Inferior parietal cortex (tissue), 1 donor: Measurements from ENCODE around the gene NAA11.
"Not testable (repeated sequence)": the region's sequence is repeated elsewhere in the genome, so short reads cannot be mapped to it uniquely, and the experiment has no call there.

ENCODE experiments used
- DNase-seq: peaks from one replicate; pipeline ENCODE4 v3.0.0-alpha.2; 2016; ENCODE audit errors: extremely low spot score

Gene NAA11

GRCh38 chr4:79308971-79309370 is 16.9 kb downstream of the NAA11 start:
- no peak for DNase-seq

- DNase-seq = no peak
Observed at GRCh38 chr4:79308137-79308536, 17.7 kb downstream of the NAA11 start.

GRCh38 chr4:79306795-79307194 is 19.1 kb downstream of the NAA11 start:
- no peak for DNase-seq

- no peak for DNase-seq
Observed at GRCh38 chr4:79300280-79300679, 25.6 kb downstream of the NAA11 start.

GRCh38 chr4:79298484-79298883 is 27.4 kb downstream of the NAA11 start:
- no peak for DNase-seq

- no peak for DNase-seq
Observed at GRCh38 chr4:79298027-79298426, 27.8 kb downstream of the NAA11 start.

GRCh38 chr4:79297479-79297878 is 28.4 kb downstream of the NAA11 start:
- DNase-seq = no peak

GRCh38 chr4:79296768-79297428 is 29.0 kb downstream of the NAA11 start:
- DNase-seq = no peak

- DNase-seq = no peak
Observed at GRCh38 chr4:79295086-79295485, 30.8 kb downstream of the NAA11 start.

- DNase-seq = no peak
Observed at GRCh38 chr4:79294064-79294463, 31.8 kb downstream of the NAA11 start.

GRCh38 chr4:79292008-79292407 is 33.9 kb downstream of the NAA11 start:
- no peak for DNase-seq

- DNase-seq = peak; percentile 28
Observed at GRCh38 chr4:79290376-79290775, 35.5 kb downstream of the NAA11 start.

GRCh38 chr4:79288185-79288584 is 37.7 kb downstream of the NAA11 start:
- no peak for DNase-seq

- no peak for DNase-seq
Observed at GRCh38 chr4:79287718-79288117, 38.1 kb downstream of the NAA11 start.

- no peak for DNase-seq
Observed at GRCh38 chr4:79287076-79287475, 38.8 kb downstream of the NAA11 start.

- DNase-seq = no peak
Observed at GRCh38 chr4:79281566-79282359, 44.1 kb downstream of the NAA11 start.

GRCh38 chr4:79277467-79277866 is 48.4 kb downstream of the NAA11 start:
- not testable (repeated sequence) for DNase-seq

GRCh38 chr4:79273915-79274314 is 51.9 kb downstream of the NAA11 start:
- DNase-seq = no peak

GRCh38 chr4:79272761-79273160 is 53.1 kb downstream of the NAA11 start:
- no peak for DNase-seq

GRCh38 chr4:79272126-79272525 is 53.7 kb downstream of the NAA11 start:
- no peak for DNase-seq

GRCh38 chr4:79267671-79268070 is 58.2 kb downstream of the NAA11 start:
- DNase-seq = no peak
